Gastroesophageal sphincter (tissue), 4 donors: ENCODE measurements around the gene KDM2A. TPM values are rescaled to one million over a fixed set of nuclear protein-coding genes. Genes with fewer than 3 reads are reported as not detected.

Experiments
- ATAC-seq: fragments of 150-250 bp; one replicate; pipeline ENCODE4 v1.9.1; 2016; ENCODE audit warnings: mild to moderate bottlenecking, moderate library complexity
- H3K27ac ChIP-seq, 4 donors: fragments of 200-600 bp; sonication (generic) in 3 of 4; 1 replicate in 3 of 4; 2 replicates in 1 of 4; pipeline ENCODE4 v1.5.1; 2016 to 2019
- H3K27me3 ChIP-seq: fragments of 200-600 bp; sonication (generic); one replicate; pipeline ENCODE4 v1.5.1; 2019
- H3K36me3 ChIP-seq, 2 donors: fragments of 200-600 bp; sonication (generic); one replicate each; pipeline ENCODE4 v1.5.1; 2019; ENCODE audit warnings: control low read depth in 1 of 2
- H3K4me1 ChIP-seq, 3 donors: fragments of 200-600 bp; sonication (generic); 1 replicate in 2 of 3; 2 replicates in 1 of 3; pipeline ENCODE4 v1.5.1; 2016 to 2019; ENCODE audit warnings: control low read depth in 2 of 3
- H3K4me3 ChIP-seq, 2 donors: fragments of 200-600 bp; sonication (generic); one replicate each; pipeline ENCODE4 v1.5.1; 2019; ENCODE audit warnings: mild to moderate bottlenecking in 1 of 2, moderate library complexity in 1 of 2
- H3K9me3 ChIP-seq, 3 donors: fragments of 200-600 bp; sonication (generic); one replicate each; pipeline ENCODE4 v1.5.1; 2017 to 2019; ENCODE audit warnings: control low read depth in 2 of 3
- EP300 ChIP-seq: sonication (generic); formaldehyde crosslinking; IDR thresholded peaks from one replicate; pipeline ENCODE4 v1.6.1; 2017; ENCODE audit warnings: antibody characterized with exemption, mild to moderate bottlenecking
- POLR2A ChIP-seq, 2 donors: fragments of 450-650 bp; IDR thresholded peaks; one replicate each; pipeline ENCODE4 v1.6.1; 2017; ENCODE audit warnings: antibody characterized with exemption in 2 of 2, mild to moderate bottlenecking in 2 of 2, moderate library complexity in 1 of 2
- POLR2AphosphoS5 ChIP-seq: sonication (generic); formaldehyde crosslinking; IDR thresholded peaks from one replicate; pipeline ENCODE4 v1.6.1; 2017; ENCODE audit warnings: antibody characterized with exemption
- WGBS, 2 donors: methylation state at CpG; one replicate each; pipeline ENCODE4 v1.1.5; 2018; ENCODE audit warnings: low coverage in 1 of 2; 5-methylcytosine and 5-hydroxymethylcytosine counted together
- total RNA-seq, 4 donors: library from RNA; depleted of rRNA; stranded (reverse); fragments of >200 nt; gene quantifications; one replicate each; pipeline ENCODE4 v1.1.0, GENCODE V29; 2016
- TF ChIP-seq, protein P1 (sequence below), 4 experiments: fragments of 200-600 bp in 2 of 4; fragments of 450-650 bp in 2 of 4; sonication (generic) in 1 of 4; IDR thresholded peaks; one replicate each; pipeline ENCODE4 v1.5.1; 2017 to 2019; ENCODE audit warnings: antibody characterized with exemption in 4 of 4, mild to moderate bottlenecking in 2 of 4, moderate library complexity in 2 of 4

KDM2A gene
- total RNA-seq, 4 donors from 2014 or later: 35.4 to 68.0 (median 48.3) TPM

GRCh38 chr11:67282155-67282875 lies 163.3 kb downstream of the KDM2A start:
- Histone ChIP-seq H3K4me1 (peaks cover 0 to 77% (median 16%) of the 10 kb centered on the region in 3 donors), H3K27me3 (no peaks in the 10 kb centered on the region), H3K36me3 (peaks cover 0 to 85% of the 10 kb centered on the region in 2 donors), H3K9me3 (no peaks in the 10 kb centered on the region), H3K4me3 (no peak overlapping the region), H3K27ac (peak overlapping the region in 3 of 4 donors; percentile 29 to 61 (median 44))
- 80% methylated on average over 1 of the region's 20 CpGs; no CpG with 5 or more reads in 1 of the 2 donors for WGBS, 2 donors
- TF ChIP-seq, protein P1, sequence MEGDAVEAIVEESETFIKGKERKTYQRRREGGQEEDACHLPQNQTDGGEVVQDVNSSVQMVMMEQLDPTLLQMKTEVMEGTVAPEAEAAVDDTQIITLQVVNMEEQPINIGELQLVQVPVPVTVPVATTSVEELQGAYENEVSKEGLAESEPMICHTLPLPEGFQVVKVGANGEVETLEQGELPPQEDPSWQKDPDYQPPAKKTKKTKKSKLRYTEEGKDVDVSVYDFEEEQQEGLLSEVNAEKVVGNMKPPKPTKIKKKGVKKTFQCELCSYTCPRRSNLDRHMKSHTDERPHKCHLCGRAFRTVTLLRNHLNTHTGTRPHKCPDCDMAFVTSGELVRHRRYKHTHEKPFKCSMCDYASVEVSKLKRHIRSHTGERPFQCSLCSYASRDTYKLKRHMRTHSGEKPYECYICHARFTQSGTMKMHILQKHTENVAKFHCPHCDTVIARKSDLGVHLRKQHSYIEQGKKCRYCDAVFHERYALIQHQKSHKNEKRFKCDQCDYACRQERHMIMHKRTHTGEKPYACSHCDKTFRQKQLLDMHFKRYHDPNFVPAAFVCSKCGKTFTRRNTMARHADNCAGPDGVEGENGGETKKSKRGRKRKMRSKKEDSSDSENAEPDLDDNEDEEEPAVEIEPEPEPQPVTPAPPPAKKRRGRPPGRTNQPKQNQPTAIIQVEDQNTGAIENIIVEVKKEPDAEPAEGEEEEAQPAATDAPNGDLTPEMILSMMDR (IDR thresholded peaks at IDR 0.05): no peak
- TF ChIP-seq POLR2AphosphoS5 (no peak), POLR2A (IDR thresholded peaks at IDR 0.05) (no peak), EP300 (no peak)
- ATAC-seq: no peak

- peaks cover 0 to 85% of the 10 kb centered on the region in 2 donors for H3K36me3 ChIP-seq
- H3K27me3 ChIP-seq: no peaks in the 10 kb centered on the region
- peaks cover 0 to 77% (median 18%) of the 10 kb centered on the region in 3 donors for H3K4me1 ChIP-seq
- H3K9me3 ChIP-seq: no peaks in the 10 kb centered on the region
- WGBS, 2 donors: no CpG with 5 or more reads among the region's 11 CpGs
- H3K4me3 ChIP-seq: no peak overlapping the region
- ATAC-seq: no peak
- TF ChIP-seq, protein P1 (IDR thresholded peaks at IDR 0.05): no peak
- TF ChIP-seq POLR2A (IDR thresholded peaks at IDR 0.05) (no peak), POLR2AphosphoS5 (no peak), EP300 (no peak)
- H3K27ac ChIP-seq: peak overlapping the region in 3 of 4 donors; percentile 29 to 61 (median 44)
Measured at GRCh38 chr11:67282876-67283371, 163.9 kb downstream of the KDM2A start.

DNA sequence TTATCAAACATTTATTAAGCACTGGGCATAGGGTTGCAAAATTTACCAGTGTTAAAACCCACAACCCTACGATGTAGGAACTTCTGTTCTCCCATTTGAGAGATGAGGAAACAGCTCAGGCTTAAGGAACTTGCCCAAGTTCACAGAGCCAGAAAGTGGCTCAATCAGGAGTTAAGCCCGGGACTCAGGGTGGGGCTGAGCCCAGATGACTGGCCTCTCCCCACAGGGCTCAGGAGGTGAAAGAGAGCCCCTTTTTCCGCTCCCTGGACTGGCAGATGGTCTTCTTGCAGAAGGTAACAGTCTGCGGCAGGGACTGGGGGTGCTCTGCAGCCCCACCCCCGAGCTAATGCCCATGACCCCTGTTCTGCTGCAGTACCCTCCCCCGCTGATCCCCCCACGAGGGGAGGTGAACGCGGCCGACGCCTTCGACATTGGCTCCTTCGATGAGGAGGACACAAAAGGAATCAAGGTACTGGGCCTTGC lies 164.5 kb downstream of the KDM2A start:
- H3K36me3 ChIP-seq: peaks cover 0 to 85% of the 10 kb centered on the region in 2 donors
- WGBS, 2 donors: 79% methylated on average over 5 of the region's 13 CpGs; no CpG with 5 or more reads in 1 of the 2 donors
- ATAC-seq: peak; percentile 23
- no peaks in the 10 kb centered on the region for H3K27me3 ChIP-seq
- H3K4me1 ChIP-seq: peaks cover 0 to 77% (median 15%) of the 10 kb centered on the region in 3 donors
- no peaks in the 10 kb centered on the region for H3K9me3 ChIP-seq
- H3K4me3 ChIP-seq: no peak overlapping the region
- H3K27ac ChIP-seq: peak overlapping the region in 3 of 4 donors; percentile 29 to 94 (median 44)
- TF ChIP-seq POLR2AphosphoS5: no peak
- TF ChIP-seq, protein P1 (IDR thresholded peaks at IDR 0.05): no peak
- no peak for TF ChIP-seq POLR2A (IDR thresholded peaks at IDR 0.05)
- no peak for TF ChIP-seq EP300

DNA sequence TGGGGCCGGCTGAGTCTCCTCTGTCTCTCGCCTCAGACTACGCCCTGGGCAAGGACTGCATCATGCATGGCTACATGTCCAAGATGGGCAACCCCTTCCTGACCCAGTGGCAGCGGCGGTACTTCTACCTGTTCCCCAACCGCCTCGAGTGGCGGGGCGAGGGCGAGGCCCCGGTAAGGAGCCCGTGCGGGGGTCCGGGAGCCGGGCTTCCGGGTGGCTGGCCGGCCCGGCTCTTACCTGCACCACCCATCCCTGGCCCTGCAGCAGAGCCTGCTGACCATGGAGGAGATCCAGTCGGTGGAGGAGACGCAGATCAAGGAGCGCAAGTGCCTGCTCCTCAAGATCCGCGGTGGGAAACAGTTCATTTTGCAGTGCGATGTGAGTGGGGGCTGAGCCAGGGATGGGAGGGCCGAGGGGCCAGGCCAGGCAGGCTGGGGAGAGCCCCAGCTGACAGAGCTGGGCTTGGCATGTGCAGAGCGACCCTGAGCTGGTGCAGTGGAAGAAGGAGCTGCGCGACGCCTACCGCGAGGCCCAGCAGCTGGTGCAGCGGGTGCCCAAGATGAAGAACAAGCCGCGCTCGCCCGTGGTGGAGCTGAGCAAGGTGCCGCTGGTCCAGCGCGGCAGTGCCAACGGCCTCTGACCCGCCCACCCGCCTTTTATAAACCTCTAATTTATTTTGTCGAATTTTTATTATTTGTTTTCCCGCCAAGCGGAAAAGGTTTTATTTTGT lies 165.9 kb downstream of the KDM2A start:
- ATAC-seq: no peak
- Histone ChIP-seq H3K9me3 (no peaks in the 10 kb centered on the region), H3K36me3 (peaks cover 0 to 71% of the 10 kb centered on the region in 2 donors), H3K27me3 (no peaks in the 10 kb centered on the region), H3K27ac (peak overlapping the region in 2 of 4 donors; percentile 93 to 94), H3K4me3 (no peak overlapping the region), H3K4me1 (peaks cover 0 to 68% (median 16%) of the 10 kb centered on the region in 3 donors)
- TF ChIP-seq, protein P1 (IDR thresholded peaks at IDR 0.05): no peak
- TF ChIP-seq EP300 (no peak), POLR2A (IDR thresholded peaks at IDR 0.05) (no peak), POLR2AphosphoS5 (no peak)
- WGBS, 2 donors: 93 to 95% methylated on average over 4 to 13 of the region's 45 CpGs
